Measurements from ENCODE around the gene GRID1. TPM values are rescaled to one million over a fixed set of nuclear protein-coding genes. Genes with fewer than 3 reads are reported as not detected.

Gene GRID1
- total RNA-seq, 4 donors from 2014 or later: 0.88 to 7.3 (median 4.1) TPM

- H3K27ac ChIP-seq: no peak overlapping the region
- DNase-seq: no peak
- no peaks in the 10 kb centered on the region for H3K9me3 ChIP-seq
- intact Hi-C loops (cut with DNase I; ENCODE audit: low total_unique reads): no loop called here
- H3K4me1 ChIP-seq: no peaks in the 10 kb centered on the region
- TF ChIP-seq, protein P1, sequence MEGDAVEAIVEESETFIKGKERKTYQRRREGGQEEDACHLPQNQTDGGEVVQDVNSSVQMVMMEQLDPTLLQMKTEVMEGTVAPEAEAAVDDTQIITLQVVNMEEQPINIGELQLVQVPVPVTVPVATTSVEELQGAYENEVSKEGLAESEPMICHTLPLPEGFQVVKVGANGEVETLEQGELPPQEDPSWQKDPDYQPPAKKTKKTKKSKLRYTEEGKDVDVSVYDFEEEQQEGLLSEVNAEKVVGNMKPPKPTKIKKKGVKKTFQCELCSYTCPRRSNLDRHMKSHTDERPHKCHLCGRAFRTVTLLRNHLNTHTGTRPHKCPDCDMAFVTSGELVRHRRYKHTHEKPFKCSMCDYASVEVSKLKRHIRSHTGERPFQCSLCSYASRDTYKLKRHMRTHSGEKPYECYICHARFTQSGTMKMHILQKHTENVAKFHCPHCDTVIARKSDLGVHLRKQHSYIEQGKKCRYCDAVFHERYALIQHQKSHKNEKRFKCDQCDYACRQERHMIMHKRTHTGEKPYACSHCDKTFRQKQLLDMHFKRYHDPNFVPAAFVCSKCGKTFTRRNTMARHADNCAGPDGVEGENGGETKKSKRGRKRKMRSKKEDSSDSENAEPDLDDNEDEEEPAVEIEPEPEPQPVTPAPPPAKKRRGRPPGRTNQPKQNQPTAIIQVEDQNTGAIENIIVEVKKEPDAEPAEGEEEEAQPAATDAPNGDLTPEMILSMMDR (IDR thresholded peaks at IDR 0.05): no peak
- no peak for TF ChIP-seq POLR2A (IDR thresholded peaks at IDR 0.05)
- H3K36me3 ChIP-seq: no peaks in the 10 kb centered on the region
- no peak overlapping the region for H3K4me3 ChIP-seq
- no peaks in the 10 kb centered on the region for H3K27me3 ChIP-seq
Observed at GRCh38 chr10:86022906-86023305, 343.7 kb downstream of the GRID1 start.

DNA sequence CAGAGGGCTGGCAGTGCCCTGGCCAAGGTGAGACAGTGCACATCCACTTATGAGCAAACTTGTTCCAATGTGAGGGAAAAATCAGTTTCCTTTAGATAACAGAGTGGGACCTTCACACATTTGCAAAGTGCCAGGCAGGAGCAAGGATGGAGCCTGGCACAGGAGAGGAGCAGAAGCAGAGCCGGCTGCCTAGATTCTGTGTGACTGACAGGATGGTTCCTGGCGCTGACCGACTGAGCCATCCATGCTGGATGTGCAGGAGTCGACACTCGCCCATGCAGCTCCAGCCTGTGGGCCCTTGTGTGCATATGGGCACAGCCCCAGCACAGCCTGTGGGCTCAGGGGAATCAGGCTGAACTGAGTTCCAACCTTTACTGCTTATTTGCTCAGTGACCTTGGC, 346.5 kb downstream of the GRID1 start:
- Histone ChIP-seq H3K27me3 (no peaks in the 10 kb centered on the region), H3K27ac (no peak overlapping the region), H3K4me1 (no peaks in the 10 kb centered on the region), H3K36me3 (no peaks in the 10 kb centered on the region), H3K4me3 (no peak overlapping the region), H3K9me3 (no peaks in the 10 kb centered on the region)
- intact Hi-C loops (cut with DNase I; ENCODE audit: low total_unique reads): no loop called here
- no peak for TF ChIP-seq POLR2A (IDR thresholded peaks at IDR 0.05)
- TF ChIP-seq, protein P1 (IDR thresholded peaks at IDR 0.05): no peak
- DNase-seq: no peak

GRCh38 chr10:86019141-86019540, 347.5 kb downstream of the GRID1 start:
- no peak overlapping the region for H3K4me3 ChIP-seq
- TF ChIP-seq, protein P1 (IDR thresholded peaks at IDR 0.05): no peak
- TF ChIP-seq POLR2A (IDR thresholded peaks at IDR 0.05): no peak

DNA sequence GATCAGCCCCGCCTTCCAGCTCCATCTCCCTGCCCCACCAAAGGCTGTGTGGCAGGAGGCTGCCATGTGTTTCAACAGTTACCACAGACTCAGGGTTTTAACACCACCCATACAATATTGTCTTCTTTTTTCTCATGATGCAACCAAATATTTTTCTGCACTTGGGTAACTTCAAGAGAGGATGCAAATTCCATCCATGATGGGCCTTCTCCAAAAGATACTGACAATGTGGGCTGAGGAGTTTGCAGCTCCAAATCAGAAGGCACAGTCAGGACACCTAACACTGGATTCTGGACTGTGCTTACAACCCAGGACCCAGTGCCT, 347.9 kb downstream of the GRID1 start:
- Histone ChIP-seq H3K36me3 (no peaks in the 10 kb centered on the region), H3K4me3 (no peak overlapping the region), H3K9me3 (no peaks in the 10 kb centered on the region), H3K27me3 (no peaks in the 10 kb centered on the region), H3K4me1 (no peaks in the 10 kb centered on the region), H3K27ac (no peak overlapping the region)
- intact Hi-C loops (cut with DNase I; ENCODE audit: low total_unique reads): no loop called here
- TF ChIP-seq POLR2A (IDR thresholded peaks at IDR 0.05): no peak
- TF ChIP-seq, protein P1 (IDR thresholded peaks at IDR 0.05): no peak
- DNase-seq: no peak

More at GRCh38 chr10:86019141-86019540, 347.5 kb downstream of the GRID1 start:
- Histone ChIP-seq H3K36me3 (no peaks in the 10 kb centered on the region), H3K4me1 (no peaks in the 10 kb centered on the region), H3K27me3 (no peaks in the 10 kb centered on the region), H3K9me3 (no peaks in the 10 kb centered on the region), H3K27ac (no peak overlapping the region)
- DNase-seq: no peak
- intact Hi-C loops (cut with DNase I; ENCODE audit: low total_unique reads): no loop called here

DNA sequence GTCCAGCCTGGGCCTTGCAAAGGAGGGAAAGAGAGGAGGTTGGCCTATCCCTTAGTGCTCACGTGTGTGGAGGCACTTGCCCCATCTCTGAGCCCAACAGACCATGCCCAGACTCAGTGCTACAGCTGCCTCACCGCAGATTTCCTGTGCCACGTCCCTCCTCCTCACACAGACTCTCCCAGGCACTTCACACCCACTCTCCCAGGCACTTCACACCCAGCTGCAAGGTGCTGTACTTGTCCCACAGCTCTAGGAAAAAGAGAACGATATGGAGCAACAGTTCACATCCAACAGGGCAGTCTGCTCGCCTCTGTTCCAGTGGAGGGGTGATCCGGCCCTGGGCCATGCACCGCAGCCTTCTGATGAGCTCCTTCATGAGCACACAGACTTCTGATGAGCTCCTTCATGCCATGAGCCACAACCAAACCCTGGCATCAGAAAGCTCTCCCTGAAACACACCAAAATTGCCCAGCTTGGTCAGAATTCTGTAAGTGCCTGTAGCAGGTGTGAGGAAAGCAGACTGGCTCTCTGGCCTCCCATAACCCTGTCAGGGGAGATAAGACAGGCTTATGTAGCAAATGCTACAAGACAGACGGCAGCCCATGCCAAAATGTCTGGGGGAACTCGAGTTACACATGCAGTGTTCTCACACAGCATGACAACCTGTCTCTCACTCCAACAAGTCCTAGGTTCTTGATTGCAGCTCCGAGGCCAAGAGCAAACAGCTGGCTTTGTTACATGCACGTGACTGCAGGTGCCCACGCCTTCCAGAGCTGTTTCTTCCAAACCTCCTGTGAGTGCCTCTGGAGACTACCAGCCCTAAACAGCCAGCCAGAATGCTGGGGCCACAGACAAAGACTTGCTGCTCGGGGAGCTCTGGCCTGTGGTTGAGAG, 348.5 kb downstream of the GRID1 start:
- DNase-seq: no peak
- no peak for TF ChIP-seq POLR2A (IDR thresholded peaks at IDR 0.05)
- TF ChIP-seq, protein P1 (IDR thresholded peaks at IDR 0.05): no peak
- no peak overlapping the region for H3K4me3 ChIP-seq
- no peak overlapping the region for H3K27ac ChIP-seq
- H3K27me3 ChIP-seq: no peaks in the 10 kb centered on the region
- intact Hi-C loops (cut with DNase I; ENCODE audit: low total_unique reads): no loop called here
- H3K4me1 ChIP-seq: no peaks in the 10 kb centered on the region
- no peaks in the 10 kb centered on the region for H3K9me3 ChIP-seq
- H3K36me3 ChIP-seq: no peaks in the 10 kb centered on the region
